ENCODE results near the gene KCNN4.
"Not testable (repeated sequence)": the region's sequence is repeated elsewhere in the genome, so short reads cannot be mapped to it uniquely, and the experiment has no call there.

DNA sequence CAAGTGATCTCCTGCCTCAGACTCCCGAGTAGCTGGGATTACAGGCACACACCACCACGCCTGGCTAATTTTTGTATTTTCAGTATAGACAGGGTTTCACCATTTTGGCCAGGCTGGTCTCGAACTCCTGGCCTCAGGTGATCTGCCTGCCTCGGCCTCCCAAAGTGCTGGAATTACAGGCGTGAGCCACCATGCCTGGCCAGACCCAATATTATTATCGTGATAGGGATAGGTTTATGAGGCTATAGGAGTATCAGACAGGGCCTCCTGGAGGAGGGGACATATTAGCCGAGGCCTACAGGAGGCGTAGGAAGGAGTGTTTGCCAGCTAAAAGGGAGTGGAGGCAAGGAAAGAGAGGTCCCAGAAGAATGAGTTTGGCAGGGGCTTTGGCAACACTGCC, 16.1 kb downstream of the KCNN4 start:
- TF ChIP-seq, protein P1, sequence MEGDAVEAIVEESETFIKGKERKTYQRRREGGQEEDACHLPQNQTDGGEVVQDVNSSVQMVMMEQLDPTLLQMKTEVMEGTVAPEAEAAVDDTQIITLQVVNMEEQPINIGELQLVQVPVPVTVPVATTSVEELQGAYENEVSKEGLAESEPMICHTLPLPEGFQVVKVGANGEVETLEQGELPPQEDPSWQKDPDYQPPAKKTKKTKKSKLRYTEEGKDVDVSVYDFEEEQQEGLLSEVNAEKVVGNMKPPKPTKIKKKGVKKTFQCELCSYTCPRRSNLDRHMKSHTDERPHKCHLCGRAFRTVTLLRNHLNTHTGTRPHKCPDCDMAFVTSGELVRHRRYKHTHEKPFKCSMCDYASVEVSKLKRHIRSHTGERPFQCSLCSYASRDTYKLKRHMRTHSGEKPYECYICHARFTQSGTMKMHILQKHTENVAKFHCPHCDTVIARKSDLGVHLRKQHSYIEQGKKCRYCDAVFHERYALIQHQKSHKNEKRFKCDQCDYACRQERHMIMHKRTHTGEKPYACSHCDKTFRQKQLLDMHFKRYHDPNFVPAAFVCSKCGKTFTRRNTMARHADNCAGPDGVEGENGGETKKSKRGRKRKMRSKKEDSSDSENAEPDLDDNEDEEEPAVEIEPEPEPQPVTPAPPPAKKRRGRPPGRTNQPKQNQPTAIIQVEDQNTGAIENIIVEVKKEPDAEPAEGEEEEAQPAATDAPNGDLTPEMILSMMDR (IDR thresholded peaks at IDR 0.05; ENCODE audit: extremely low read depth in 1 of 2, insufficient read depth in 1 of 2, low read depth in 1 of 2, low read length in 2 of 2) = not testable (repeated sequence)
- not testable (repeated sequence) for TF ChIP-seq POLR2A (IDR thresholded peaks at IDR 0.05; ENCODE audit: low read depth, low read length); MYC (IDR thresholded peaks at IDR 0.05; ENCODE audit: low read depth, low read length); EZH2 (IDR thresholded peaks at IDR 0.05; ENCODE audit: borderline replicate concordance, low read depth, low read length, severe bottlenecking); MAX (IDR thresholded peaks at IDR 0.05; ENCODE audit: insufficient read depth, insufficient read length); POLR2AphosphoS5 (IDR thresholded peaks at IDR 0.05; ENCODE audit: insufficient read depth, low read depth, low read length); GATA2 (IDR thresholded peaks at IDR 0.05; ENCODE audit: insufficient read depth, insufficient read length, low read depth, low read length)
